ENCODE results near the gene TCF7L2.

Gene TCF7L2

GRCh38 chr10:113000876-113001598 is 51.0 kb downstream of the TCF7L2 start:
- no peak for DNase-seq

GRCh38 chr10:113001599-113002448 is 51.8 kb downstream of the TCF7L2 start:
- no peak for DNase-seq

GRCh38 chr10:113002449-113002777 is 52.4 kb downstream of the TCF7L2 start:
- no peak for DNase-seq

- no peak for DNase-seq
Observed at GRCh38 chr10:113003052-113003451, 53.0 kb downstream of the TCF7L2 start.

- no peak for DNase-seq
Observed at GRCh38 chr10:113004069-113004618, 54.1 kb downstream of the TCF7L2 start.

- DNase-seq, result no peak
Observed at GRCh38 chr10:113005380-113005779, 55.3 kb downstream of the TCF7L2 start.

- no peak for DNase-seq
Observed at GRCh38 chr10:113006656-113007342, 56.8 kb downstream of the TCF7L2 start.

- no peak for DNase-seq
Observed at GRCh38 chr10:113007343-113007771, 57.3 kb downstream of the TCF7L2 start.

GRCh38 chr10:113007821-113008220 is 57.8 kb downstream of the TCF7L2 start:
- DNase-seq, result no peak

GRCh38 chr10:113011592-113012374 is 61.7 kb downstream of the TCF7L2 start:
- DNase-seq, result no peak

GRCh38 chr10:113015201-113015600 is 65.2 kb downstream of the TCF7L2 start:
- DNase-seq, result no peak

- DNase-seq, result no peak
Observed at GRCh38 chr10:113017376-113017775, 67.3 kb downstream of the TCF7L2 start.

GRCh38 chr10:113018034-113018433 is 68.0 kb downstream of the TCF7L2 start:
- DNase-seq, result no peak

- no peak for DNase-seq
Observed at GRCh38 chr10:113019096-113019495, 69.0 kb downstream of the TCF7L2 start.

GRCh38 chr10:113019692-113020474 is 69.8 kb downstream of the TCF7L2 start:
- DNase-seq, result no peak

GRCh38 chr10:113020475-113020753 is 70.4 kb downstream of the TCF7L2 start:
- no peak for DNase-seq

GRCh38 chr10:113020838-113021237 is 70.8 kb downstream of the TCF7L2 start:
- DNase-seq, result no peak

- no peak for DNase-seq
Observed at GRCh38 chr10:113021268-113022040, 71.4 kb downstream of the TCF7L2 start.

- no peak for DNase-seq
Observed at GRCh38 chr10:113022265-113022664, 72.2 kb downstream of the TCF7L2 start.

- no peak for DNase-seq
Observed at GRCh38 chr10:113023017-113023416, 73.0 kb downstream of the TCF7L2 start.

- DNase-seq, result no peak
Observed at GRCh38 chr10:113024930-113025329, 74.9 kb downstream of the TCF7L2 start.
